GM12872 (cell line): ENCODE measurements around the gene CHSY3.

Source experiments
- CTCF ChIP-seq: IDR thresholded peaks from 3 replicates; pipeline ENCODE4 v1.5.1; 2011; ENCODE audit warnings: low read depth, mild to moderate bottlenecking, low read length, moderate library complexity; ENCODE audit not compliant: insufficient read depth

CHSY3 gene

DNA sequence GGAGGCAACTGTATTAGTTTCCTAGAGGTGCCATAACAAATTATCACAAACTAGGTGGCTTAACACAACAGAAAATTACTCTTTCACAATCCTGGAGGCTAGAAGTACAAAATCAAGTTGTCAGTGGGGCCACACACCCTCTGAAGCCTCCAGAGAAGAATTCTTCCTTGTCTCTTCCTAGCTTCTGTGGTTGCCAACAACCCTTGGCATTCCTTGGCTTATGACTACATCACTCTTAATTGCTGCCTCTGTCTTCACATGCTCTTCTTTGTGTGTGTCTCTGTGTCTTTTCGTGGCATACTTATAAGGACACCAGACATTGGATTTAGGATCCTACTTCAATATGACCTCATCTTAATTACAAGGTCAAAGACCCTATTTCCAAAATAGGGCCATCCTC is 327.5 kb downstream of the CHSY3 start:
- no peak for TF ChIP-seq CTCF

- TF ChIP-seq CTCF, result no peak
Observed at GRCh38 chr5:130234816-130235215, 330.6 kb downstream of the CHSY3 start.
